ENCODE measurements around the gene SPAG7.
"Not testable (repeated sequence)": the region's sequence is repeated elsewhere in the genome, so short reads cannot be mapped to it uniquely, and the experiment has no call there.

SPAG7 gene

GRCh38 chr17:4935650-4936049 is 32.0 kb downstream of the SPAG7 start:
- DNase-seq = no peak

DNA sequence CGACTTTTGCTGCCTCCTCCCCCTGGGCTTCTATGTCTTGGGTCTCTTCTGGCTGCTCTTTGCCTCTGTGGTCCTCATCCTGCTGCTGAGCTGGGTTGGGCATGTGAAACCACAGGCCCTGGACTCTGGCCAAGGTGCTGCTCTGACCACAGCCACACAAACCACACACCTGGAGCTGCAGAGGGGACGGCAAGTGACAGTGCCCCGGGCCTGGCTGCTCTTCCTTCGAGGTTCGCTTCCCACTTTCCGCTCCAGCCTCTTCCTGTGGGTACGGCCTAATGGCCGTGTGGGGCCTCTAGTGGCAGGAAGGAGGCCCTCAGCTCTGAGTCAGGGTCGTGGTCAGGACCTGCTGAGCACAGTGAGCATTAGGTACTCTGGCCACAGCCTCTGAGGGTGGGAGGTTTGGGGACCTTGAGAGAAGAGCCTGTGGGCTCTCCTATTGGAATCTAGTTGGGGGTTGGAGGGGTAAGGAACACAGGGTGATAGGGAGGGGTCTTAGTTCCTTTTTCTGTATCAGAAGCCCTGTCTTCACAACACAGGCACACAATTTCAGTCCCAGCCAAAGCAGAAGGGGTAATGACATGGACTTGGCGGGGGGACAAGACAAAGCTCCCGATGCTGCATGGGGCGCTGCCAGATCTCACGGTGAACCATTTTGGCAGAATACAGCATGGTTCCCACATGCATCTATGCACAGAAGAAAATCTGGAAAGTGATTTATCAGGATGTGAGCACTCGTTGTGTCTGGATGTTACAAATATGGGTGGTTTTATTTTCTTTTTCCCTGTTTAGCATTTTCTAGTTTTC is 33.2 kb downstream of the SPAG7 start:
- DNase-seq = peak; percentile 60

DNA sequence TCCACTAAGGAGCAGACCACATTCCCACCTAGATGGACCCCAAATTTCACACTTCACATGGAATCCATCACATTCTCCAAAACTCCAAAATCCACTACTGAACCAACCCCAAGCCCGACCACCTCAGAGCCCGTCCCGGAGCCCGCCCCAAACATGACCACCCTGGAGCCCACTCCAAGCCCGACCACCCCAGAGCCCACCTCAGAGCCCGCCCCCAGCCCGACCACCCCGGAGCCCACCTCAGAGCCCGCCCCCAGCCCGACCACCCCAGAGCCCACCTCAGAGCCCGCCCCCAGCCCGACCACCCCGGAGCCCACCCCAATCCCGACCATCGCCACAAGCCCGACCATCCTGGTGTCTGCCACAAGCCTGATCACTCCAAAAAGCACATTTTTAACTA is 34.0 kb downstream of the SPAG7 start:
- no peak for DNase-seq

DNA sequence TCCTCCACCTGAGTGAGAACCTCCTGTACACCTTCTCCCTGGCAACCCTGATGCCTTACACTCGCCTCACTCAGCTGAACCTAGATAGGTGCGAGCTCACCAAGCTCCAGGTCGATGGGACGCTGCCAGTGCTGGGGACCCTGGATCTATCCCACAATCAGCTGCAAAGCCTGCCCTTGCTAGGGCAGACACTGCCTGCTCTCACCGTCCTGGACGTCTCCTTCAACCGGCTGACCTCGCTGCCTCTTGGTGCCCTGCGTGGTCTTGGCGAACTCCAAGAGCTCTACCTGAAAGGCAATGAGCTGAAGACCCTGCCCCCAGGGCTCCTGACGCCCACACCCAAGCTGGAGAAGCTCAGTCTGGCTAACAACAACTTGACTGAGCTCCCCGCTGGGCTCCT is 34.9 kb downstream of the SPAG7 start:
- DNase-seq = no peak

DNA sequence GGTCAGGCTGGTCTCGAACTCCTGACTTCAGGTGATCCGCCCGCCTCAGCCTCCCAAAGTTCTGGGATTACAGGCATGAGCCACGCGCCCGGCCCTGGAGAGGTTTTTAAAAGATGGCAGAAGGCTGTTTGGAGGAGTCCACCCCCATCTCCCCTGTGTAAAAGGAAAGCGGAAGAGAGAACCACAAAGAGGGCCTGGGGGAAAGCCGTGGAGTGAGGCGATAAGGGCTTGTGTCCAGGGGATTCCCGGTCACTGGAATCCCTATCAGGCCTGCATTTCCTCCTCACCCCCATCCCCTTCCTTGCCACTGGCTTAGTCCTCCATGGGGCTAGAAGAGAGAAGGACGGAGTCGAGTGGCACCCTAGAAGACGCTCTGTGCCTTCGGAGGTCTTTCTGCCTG is 35.7 kb downstream of the SPAG7 start, which contains the start of gene GP1BA:
GP1BA (plus strand) TSS at position 315 of the 400 bp plus-strand sequence. CDS start 328 bp downstream, outside the sequence.
- DNase-seq = peak; percentile 12

- no peak for DNase-seq
Observed at GRCh38 chr17:4928881-4929280, 38.7 kb downstream of the SPAG7 start.

DNA sequence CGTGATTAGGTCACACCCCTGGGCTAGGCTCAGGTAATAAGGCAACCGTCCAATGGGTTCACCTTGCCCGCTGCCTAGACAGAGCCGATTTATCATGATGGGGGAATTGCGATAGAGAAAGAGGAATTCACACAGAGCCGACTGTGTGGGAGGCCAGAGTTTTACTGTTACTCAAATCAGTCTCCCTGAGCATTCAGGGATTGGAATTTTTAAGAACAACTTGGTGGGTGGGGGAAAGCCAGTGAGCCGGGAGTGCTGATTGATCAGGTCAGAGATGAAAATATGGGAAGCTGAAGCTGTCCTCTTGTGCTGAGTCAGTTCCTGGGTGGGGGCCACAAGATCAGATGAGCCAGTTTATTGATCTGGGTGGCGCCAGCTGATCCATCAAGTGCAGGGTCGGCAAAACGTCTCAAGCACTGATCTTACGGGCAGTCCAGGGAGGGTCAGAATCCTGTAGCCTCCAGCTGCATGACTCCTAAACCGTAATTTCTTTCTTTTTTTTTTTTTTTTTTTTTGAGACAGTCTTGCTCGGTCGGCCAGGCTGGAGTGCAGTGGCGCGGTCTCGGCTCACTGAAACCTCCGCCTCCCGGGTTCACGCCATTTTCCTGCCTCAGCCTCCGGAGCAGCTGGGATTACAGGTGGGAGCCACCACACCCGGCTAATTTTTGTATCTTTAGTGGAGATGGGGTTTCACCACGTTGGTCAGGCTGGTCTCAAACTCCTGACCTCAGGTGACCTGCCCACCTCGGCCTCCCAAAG is 40.9 kb downstream of the SPAG7 start:
- not testable (repeated sequence) for DNase-seq

DNA sequence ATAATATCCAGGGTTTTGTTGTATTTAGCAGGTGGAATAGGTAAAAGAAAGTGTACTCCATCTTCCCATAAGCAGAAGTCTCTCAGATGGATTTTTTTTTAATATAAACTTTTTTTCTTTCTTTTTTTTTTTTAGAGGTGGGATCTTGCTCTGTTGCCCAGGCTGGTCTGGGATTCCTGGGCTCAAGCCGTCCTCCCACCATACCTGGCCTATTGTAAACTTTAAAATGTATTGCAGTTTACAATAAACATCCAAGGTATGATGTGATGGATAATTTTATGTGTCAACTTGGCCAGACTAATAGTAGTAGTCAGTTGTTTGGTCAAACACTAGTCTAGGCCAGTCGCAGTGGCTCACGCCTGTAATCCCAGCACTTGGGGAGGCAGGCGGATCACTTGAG is 46.3 kb downstream of the SPAG7 start:
- DNase-seq = no peak

- DNase-seq = no peak
Observed at GRCh38 chr17:4920351-4921048, 47.1 kb downstream of the SPAG7 start.

- no peak for DNase-seq
Observed at GRCh38 chr17:4919511-4920047, 48.0 kb downstream of the SPAG7 start.

GRCh38 chr17:4914551-4914950 is 53.1 kb downstream of the SPAG7 start:
- not testable (repeated sequence) for DNase-seq

GRCh38 chr17:4913994-4914393 is 53.6 kb downstream of the SPAG7 start:
- no peak for DNase-seq

All from hematopoietic multipotent progenitor cell treated with erythropoietin and hydrocortisone succinate and interleukin-3 and kit ligand, for 8 days (in vitro differentiated cells).